Measurements from ENCODE around the gene GKN1.
A peak's percentile ranks its signal among the peaks of the same experiment; 100 is the strongest.

GKN1 gene

GRCh38 chr2:68974251-68974650 lies at the start of gene GKN1:
Gene GKN1 (plus strand): TSS chr2:68974636. CDS start chr2:68974678, 42 bp downstream.
- no peak for DNase-seq
- peaks cover 24% of the 10 kb centered on the region for H3K27me3 Mint-ChIP-seq
- no peak within 1 kb of the TSS for H3K4me3 Mint-ChIP-seq
- ATAC-seq: no peak
- no peaks in the 10 kb centered on the region for H3K9me3 Mint-ChIP-seq
- no peaks in the 10 kb centered on the region for H3K4me1 Mint-ChIP-seq
- no peak within 1 kb of the TSS for H3K27ac Mint-ChIP-seq

GRCh38 chr2:68925295-68925896 lies 49.0 kb upstream of the GKN1 start:
- DNase-seq (peak; percentile 41 to 54), ATAC-seq (peak; percentile 74)
- Mint-ChIP-seq H3K4me1 (no peaks in the 10 kb centered on the region), H3K9me3 (no peaks in the 10 kb centered on the region), H3K4me3 (no peak overlapping the region), H3K27me3 (no peaks in the 10 kb centered on the region), H3K27ac (no peak overlapping the region)

GRCh38 chr2:68926796-68927195 lies 47.6 kb upstream of the GKN1 start:
- Mint-ChIP-seq H3K9me3 (no peaks in the 10 kb centered on the region), H3K27ac (no peak overlapping the region), H3K4me3 (no peak overlapping the region), H3K27me3 (no peaks in the 10 kb centered on the region), H3K4me1 (no peaks in the 10 kb centered on the region)
- no peak for ATAC-seq
- DNase-seq: no peak

- Mint-ChIP-seq H3K27me3 (peaks cover 8% of the 10 kb centered on the region), H3K9me3 (no peaks in the 10 kb centered on the region), H3K4me3 (no peak overlapping the region), H3K4me1 (no peaks in the 10 kb centered on the region), H3K27ac (no peak overlapping the region)
- no peak for DNase-seq
- ATAC-seq: no peak
Measured at GRCh38 chr2:68931149-68931711, 43.2 kb upstream of the GKN1 start.

GRCh38 chr2:68931799-68932198 lies 42.6 kb upstream of the GKN1 start:
- Mint-ChIP-seq H3K27ac (no peak overlapping the region), H3K4me3 (no peak overlapping the region), H3K9me3 (no peaks in the 10 kb centered on the region), H3K4me1 (no peaks in the 10 kb centered on the region), H3K27me3 (peaks cover 8% of the 10 kb centered on the region)
- DNase-seq (no peak), ATAC-seq (no peak)

GRCh38 chr2:68932402-68932801 lies 42.0 kb upstream of the GKN1 start:
- ATAC-seq (no peak), DNase-seq (no peak)
- H3K9me3 Mint-ChIP-seq: no peaks in the 10 kb centered on the region
- no peak overlapping the region for H3K4me3 Mint-ChIP-seq
- H3K27ac Mint-ChIP-seq: no peak overlapping the region
- H3K4me1 Mint-ChIP-seq: no peaks in the 10 kb centered on the region
- H3K27me3 Mint-ChIP-seq: peaks cover 8% of the 10 kb centered on the region

GRCh38 chr2:68934021-68934420 lies 40.4 kb upstream of the GKN1 start:
- Mint-ChIP-seq H3K9me3 (no peaks in the 10 kb centered on the region), H3K27ac (no peak overlapping the region), H3K4me1 (no peaks in the 10 kb centered on the region), H3K27me3 (peaks cover 8% of the 10 kb centered on the region), H3K4me3 (no peak overlapping the region)
- DNase-seq (no peak), ATAC-seq (no peak)

GRCh38 chr2:68935471-68935870 lies 39.0 kb upstream of the GKN1 start:
- H3K9me3 Mint-ChIP-seq: no peaks in the 10 kb centered on the region
- no peaks in the 10 kb centered on the region for H3K4me1 Mint-ChIP-seq
- no peak for DNase-seq

GRCh38 chr2:68936427-68936826 lies 38.0 kb upstream of the GKN1 start:
- Mint-ChIP-seq H3K27me3 (peaks cover 17% of the 10 kb centered on the region), H3K4me1 (no peaks in the 10 kb centered on the region), H3K4me3 (no peak overlapping the region), H3K9me3 (no peaks in the 10 kb centered on the region), H3K27ac (no peak overlapping the region)
- no peak for ATAC-seq
- DNase-seq: no peak

More at GRCh38 chr2:68935471-68935870, 39.0 kb upstream of the GKN1 start:
- ATAC-seq: no peak
- Mint-ChIP-seq H3K27ac (no peak overlapping the region), H3K4me3 (no peak overlapping the region), H3K27me3 (peaks cover 8% of the 10 kb centered on the region)

- DNase-seq (no peak), ATAC-seq (no peak)
- no peak overlapping the region for H3K4me3 Mint-ChIP-seq
- H3K4me1 Mint-ChIP-seq: no peaks in the 10 kb centered on the region
- no peaks in the 10 kb centered on the region for H3K9me3 Mint-ChIP-seq
- H3K27ac Mint-ChIP-seq: no peak overlapping the region
- peaks cover 22% of the 10 kb centered on the region for H3K27me3 Mint-ChIP-seq
Measured at GRCh38 chr2:68936889-68937288, 37.5 kb upstream of the GKN1 start.

GRCh38 chr2:68937346-68938055 lies 36.9 kb upstream of the GKN1 start:
- H3K9me3 Mint-ChIP-seq: no peaks in the 10 kb centered on the region
- no peak overlapping the region for H3K27ac Mint-ChIP-seq
- ATAC-seq: no peak
- no peak for DNase-seq
- H3K4me1 Mint-ChIP-seq: no peaks in the 10 kb centered on the region
- H3K4me3 Mint-ChIP-seq: no peak overlapping the region
- peaks cover 28% of the 10 kb centered on the region for H3K27me3 Mint-ChIP-seq

- Mint-ChIP-seq H3K4me3 (no peak overlapping the region), H3K4me1 (peaks cover 6% of the 10 kb centered on the region), H3K27ac (no peak overlapping the region), H3K9me3 (no peaks in the 10 kb centered on the region), H3K27me3 (peaks cover 32% of the 10 kb centered on the region)
- DNase-seq: no peak
- ATAC-seq: no peak
Measured at GRCh38 chr2:68938938-68939337, 35.5 kb upstream of the GKN1 start.

GRCh38 chr2:68939962-68940361 lies 34.5 kb upstream of the GKN1 start:
- no peak overlapping the region for H3K4me3 Mint-ChIP-seq
- no peak overlapping the region for H3K27ac Mint-ChIP-seq
- H3K27me3 Mint-ChIP-seq: peaks cover 32% of the 10 kb centered on the region
- no peak for DNase-seq
- ATAC-seq: no peak
- H3K9me3 Mint-ChIP-seq: no peaks in the 10 kb centered on the region
- H3K4me1 Mint-ChIP-seq: peaks cover 6% of the 10 kb centered on the region

GRCh38 chr2:68940369-68940768 lies 34.1 kb upstream of the GKN1 start:
- Mint-ChIP-seq H3K27me3 (peaks cover 32% of the 10 kb centered on the region), H3K4me1 (peaks cover 6% of the 10 kb centered on the region), H3K27ac (no peak overlapping the region), H3K9me3 (no peaks in the 10 kb centered on the region), H3K4me3 (no peak overlapping the region)
- no peak for DNase-seq
- peak; percentile 61 for ATAC-seq

- Mint-ChIP-seq H3K4me1 (peaks cover 6% of the 10 kb centered on the region), H3K27me3 (peaks cover 40% of the 10 kb centered on the region), H3K27ac (no peak overlapping the region), H3K4me3 (no peak overlapping the region), H3K9me3 (no peaks in the 10 kb centered on the region)
- DNase-seq: no peak
- no peak for ATAC-seq
Measured at GRCh38 chr2:68942827-68943226, 31.6 kb upstream of the GKN1 start.

Data from stimulated activated naive CD8-positive, alpha-beta T cell treated with anti-CD3 and anti-CD28 coated beads, Interleukin-15, amount 100 ng/mL, for 72 hours (primary cell).